SK-N-SH (cell line): Measurements from ENCODE around the gene KRTAP2-4. TPM values are rescaled to one million over a fixed set of nuclear protein-coding genes. Genes with fewer than 3 reads are reported as not detected.
"Not testable (repeated sequence)": the region's sequence is repeated elsewhere in the genome, so short reads cannot be mapped to it uniquely, and the experiment has no call there.

Experiments used
- CTCF ChIA-PET: fragments of 300-600, 350-600 bp; formaldehyde crosslinking; extraction: SDS; loops from one replicate; lab custom pipeline; 2021; lab: Yijun Ruan, JAX
- POLR2A ChIA-PET: fragments of 350-600 bp; sonication (Branson Sonifier 250); formaldehyde crosslinking; extraction: SDS; loops from one replicate; lab custom pipeline; 2020; ENCODE audit warnings: antibody characterized with exemption, inconsistent platforms; lab: Yijun Ruan, JAX
- DNase-seq: peaks from one replicate; pipeline ENCODE4 v3.0.0; 2012
- H2AFZ ChIP-seq: fragments of 200-600 bp; sonication (generic); 2 replicates; pipeline ENCODE4 v1.8.1; 2016; ENCODE audit warnings: antibody characterized with exemption, mild to moderate bottlenecking, low read depth
- H3F3A ChIP-seq: fragments of 200-600 bp; sonication (generic); replicated peaks from 2 replicates; pipeline ENCODE3; 2016; ENCODE audit warnings: antibody characterized with exemption, mild to moderate bottlenecking; ENCODE audit not compliant: insufficient read depth
- H3K27ac ChIP-seq, 2 experiments: fragments of 200-500 bp in 1 of 2; fragments of 200-600 bp in 1 of 2; sonication (Bioruptor generic) in 1 of 2; sonication (generic), shearing (Covaris generic) in 1 of 2; 2 replicates each; pipeline versions ENCODE4 v1.5.1 to v1.6.1; 2014 to 2016; ENCODE audit warnings: low read depth in 2 of 2, inconsistent platforms in 1 of 2, low read length in 1 of 2, mild to moderate bottlenecking in 1 of 2, mixed read lengths in 1 of 2
- H3K27me3 ChIP-seq: fragments of 200-600 bp; sonication (generic), shearing (Covaris generic); 2 replicates; pipeline ENCODE4 v1.6.1; 2016; ENCODE audit warnings: mixed run types; ENCODE audit not compliant: insufficient read depth
- H3K36me3 ChIP-seq, 2 experiments: fragments of 200-500 bp in 1 of 2; fragments of 200-600 bp in 1 of 2; sonication (Bioruptor generic) in 1 of 2; sonication (generic) in 1 of 2; replicated peaks in 1 of 2; 2 replicates each; pipeline versions ENCODE3 to v1.5.1; 2014 to 2016; ENCODE audit warnings: low read length in 1 of 2, mild to moderate bottlenecking in 1 of 2; ENCODE audit not compliant: insufficient read depth in 2 of 2, control insufficient read depth in 1 of 2
- H3K4me1 ChIP-seq, 2 experiments: fragments of 200-500 bp in 1 of 2; fragments of 200-600 bp in 1 of 2; sonication (Bioruptor generic) in 1 of 2; sonication (generic), shearing (Covaris generic) in 1 of 2; 2 replicates each; pipeline versions ENCODE4 v1.5.1 to v1.6.1; 2014 to 2016; ENCODE audit warnings: low read depth in 1 of 2, low read length in 1 of 2, mixed run types in 1 of 2; ENCODE audit not compliant: insufficient read depth in 2 of 2, control insufficient read depth in 1 of 2
- H3K4me2 ChIP-seq: fragments of 200-600 bp; sonication (generic), shearing (Covaris generic); 2 replicates; pipeline ENCODE4 v1.6.1; 2017; ENCODE audit warnings: mixed run types
- H3K4me3 ChIP-seq, 2 experiments: fragments of 200-500 bp in 1 of 2; fragments of 200-600 bp in 1 of 2; sonication (Bioruptor generic) in 1 of 2; sonication (generic), shearing (Covaris generic) in 1 of 2; 2 replicates each; pipeline versions ENCODE4 v1.5.1 to v1.8.1; 2014 to 2016; ENCODE audit warnings: low read depth in 2 of 2, inconsistent platforms in 1 of 2, low read length in 1 of 2, mild to moderate bottlenecking in 1 of 2, mixed read lengths in 1 of 2, moderate library complexity in 1 of 2
- H3K79me2 ChIP-seq: fragments of 200-600 bp; sonication (generic); 2 replicates; pipeline ENCODE4 v1.8.1; 2017; ENCODE audit warnings: mild to moderate bottlenecking; ENCODE audit not compliant: insufficient read depth
- H3K9ac ChIP-seq: fragments of 200-600 bp; sonication (generic); 2 replicates; pipeline ENCODE4 v1.6.1; 2017; ENCODE audit warnings: mixed run types
- H3K9me2 ChIP-seq: fragments of 200-600 bp; sonication (generic); 2 replicates; pipeline ENCODE4 v1.6.1; 2017; ENCODE audit warnings: mixed run types
- H3K9me3 ChIP-seq: fragments of 200-600 bp; sonication (generic); 2 replicates; pipeline ENCODE4 v1.6.1; 2017; ENCODE audit warnings: mixed run types, mild to moderate bottlenecking, moderate library complexity
- H4K20me1 ChIP-seq: fragments of 200-600 bp; sonication (generic); 2 replicates; pipeline ENCODE4 v1.6.1; 2017; ENCODE audit warnings: mild to moderate bottlenecking, mixed run types; ENCODE audit not compliant: insufficient read depth
- EP300 ChIP-seq, 2 experiments: IDR thresholded peaks; 2 replicates each; pipeline versions ENCODE4 v1.4.0 to v1.6.1; 2012; ENCODE audit warnings: borderline replicate concordance in 1 of 2, low read depth in 1 of 2, low read length in 1 of 2
- EZH2phosphoT487 ChIP-seq: fragments of 200-600 bp; sonication (generic); IDR thresholded peaks from 2 replicates; pipeline ENCODE4 v1.6.1; 2017; ENCODE audit warnings: low read depth, mixed run types, mild to moderate bottlenecking, antibody characterized with exemption, moderate library complexity, borderline replicate concordance
- FOSL2 ChIP-seq: IDR thresholded peaks from 2 replicates; pipeline ENCODE4 v1.4.0; 2012; ENCODE audit warnings: low read depth, mild to moderate bottlenecking, moderate library complexity, borderline replicate concordance
- FOXJ3 ChIP-seq: sonication (generic); formaldehyde crosslinking; IDR thresholded peaks from 2 replicates; pipeline ENCODE4 v1.5.1; 2020; ENCODE audit warnings: mild to moderate bottlenecking, missing genetic modification reagents
- FOXM1 ChIP-seq: IDR thresholded peaks from 2 replicates; pipeline ENCODE4 v1.4.0; 2012; ENCODE audit warnings: low read depth, mild to moderate bottlenecking
- MXI1 ChIP-seq: IDR thresholded peaks from 2 replicates; pipeline ENCODE4 v1.6.1; 2012; ENCODE audit warnings: mild to moderate bottlenecking, low read depth, low read length, improper control_type of control experiment
- RCOR1 ChIP-seq: fragments of 150-350 bp; IDR thresholded peaks from 2 replicates; pipeline ENCODE4 v1.6.1; 2017; ENCODE audit warnings: antibody characterized with exemption, low read length
- TEAD4 ChIP-seq: IDR thresholded peaks from 2 replicates; pipeline ENCODE4 v1.4.0; 2012; ENCODE audit warnings: mild to moderate bottlenecking, borderline replicate concordance; ENCODE audit not compliant: insufficient read depth
- ZBTB33 ChIP-seq: IDR thresholded peaks from 2 replicates; pipeline ENCODE4 v1.4.0; 2012; ENCODE audit warnings: low read depth, borderline replicate concordance
- WGBS: methylation state at CpG from one replicate; pipeline ENCODE4 v1.1.6; 2017; ENCODE audit warnings: low lambda C conversion rate; 5-methylcytosine and 5-hydroxymethylcytosine counted together
- polyA plus RNA-seq, 3 experiments: library from polyadenylated mRNA; depleted of rRNA; stranded (reverse); fragments of >200 nt; gene quantifications; 2 replicates each; pipeline ENCODE4 v1.2.3, GENCODE V29; 2012
- TF ChIP-seq, protein P1 (sequence below): fragments of 150-350 bp; IDR thresholded peaks from 2 replicates; pipeline ENCODE4 v1.6.1; 2016; ENCODE audit warnings: mild to moderate bottlenecking, low read depth, low read length

The KRTAP2-4 gene
- polyA plus RNA-seq, 1 of the 3 experiments (the other 2 are of a cell fraction) = not detected

DNA sequence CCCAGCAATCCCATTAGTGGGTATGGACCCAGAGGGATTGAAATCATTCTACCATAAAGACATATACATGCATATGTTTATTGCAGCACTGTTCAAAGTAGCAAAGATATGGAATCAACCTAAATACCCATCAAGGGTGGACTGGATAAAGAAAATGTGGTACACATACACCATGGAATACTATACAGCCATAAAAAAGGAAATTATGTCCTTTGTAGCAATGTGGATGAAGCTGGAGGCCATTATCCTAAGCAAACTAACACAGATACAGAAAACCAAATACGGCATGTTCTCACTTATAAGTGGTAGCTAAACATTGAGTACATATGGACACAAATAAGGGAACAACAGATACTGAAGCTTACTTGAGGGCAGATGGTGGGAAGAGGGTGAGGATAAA is 8.1 kb downstream of the KRTAP2-4 start:
- WGBS = 46% methylated on average over 1 of the region's 1 CpG
- POLR2A ChIA-PET = no interaction called here
- H3K27ac ChIP-seq = no peak overlapping the region

DNA sequence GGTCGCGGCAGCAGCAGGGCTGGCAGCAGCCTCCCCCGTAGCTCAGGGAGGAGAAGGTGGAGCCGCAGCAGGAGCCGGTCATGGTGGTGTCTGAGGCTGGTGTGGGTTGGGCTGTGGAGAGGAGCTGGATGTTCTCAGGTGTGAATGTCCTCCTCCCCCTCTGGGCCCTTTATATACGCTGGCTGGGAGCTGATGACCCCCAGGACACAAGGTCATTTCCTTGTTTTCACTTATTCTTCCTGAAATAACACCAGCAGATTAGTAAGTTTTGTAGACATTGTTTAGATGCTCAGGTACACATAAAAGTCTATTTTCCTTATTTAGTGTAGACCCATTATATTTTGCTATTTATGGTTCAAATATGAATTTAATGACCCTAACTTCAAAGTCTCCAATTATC is 10.5 kb downstream of the KRTAP2-4 start, which contains the start of gene KRTAP2-2:
Gene KRTAP2-2, minus strand, starts transcription at position 101 of the 400 bp plus-strand sequence. Its CDS starts 19 bp downstream, at position 82.
- H4K20me1 ChIP-seq, H3K4me3 ChIP-seq, H3K4me2 ChIP-seq, POLR2A ChIA-PET, H3K9me3 ChIP-seq, DNase-seq, H3K27me3 ChIP-seq, H3K27ac ChIP-seq, H3K9ac ChIP-seq, H3K79me2 ChIP-seq, H3K9me2 ChIP-seq, H3K36me3 ChIP-seq, H2AFZ ChIP-seq, H3K4me1 ChIP-seq, CTCF ChIA-PET: not testable (repeated sequence)
- peaks cover 16% of the 10 kb centered on the region for H3F3A ChIP-seq
- WGBS = 25% methylated on average over 1 of the region's 6 CpGs

More for the DNA sequence above, 8.1 kb downstream of the KRTAP2-4 start:
- TF ChIP-seq MXI1 = no peak
- no peak for TF ChIP-seq TEAD4
- TF ChIP-seq FOXJ3 = no peak
- TF ChIP-seq EZH2phosphoT487 = no peak
- TF ChIP-seq ZBTB33 = no peak
- no peak for TF ChIP-seq EP300 (IDR thresholded peaks at IDR 0.05; ENCODE audit: borderline replicate concordance in 1 of 2, low read depth in 1 of 2, low read length in 1 of 2)
- TF ChIP-seq FOXM1 = no peak
- no peak for TF ChIP-seq FOSL2
- TF ChIP-seq RCOR1 = no peak
- TF ChIP-seq, protein P1, sequence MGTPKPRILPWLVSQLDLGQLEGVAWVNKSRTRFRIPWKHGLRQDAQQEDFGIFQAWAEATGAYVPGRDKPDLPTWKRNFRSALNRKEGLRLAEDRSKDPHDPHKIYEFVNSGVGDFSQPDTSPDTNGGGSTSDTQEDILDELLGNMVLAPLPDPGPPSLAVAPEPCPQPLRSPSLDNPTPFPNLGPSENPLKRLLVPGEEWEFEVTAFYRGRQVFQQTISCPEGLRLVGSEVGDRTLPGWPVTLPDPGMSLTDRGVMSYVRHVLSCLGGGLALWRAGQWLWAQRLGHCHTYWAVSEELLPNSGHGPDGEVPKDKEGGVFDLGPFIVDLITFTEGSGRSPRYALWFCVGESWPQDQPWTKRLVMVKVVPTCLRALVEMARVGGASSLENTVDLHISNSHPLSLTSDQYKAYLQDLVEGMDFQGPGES = no peak
- Histone ChIP-seq H3K4me2 (no peak overlapping the region), H4K20me1 (no peaks in the 10 kb centered on the region), H3K36me3 (peaks cover 0 to 4% of the 10 kb centered on the region in 2 experiments), H3K4me3 (no peak overlapping the region), H3K9ac (no peak overlapping the region), H3K4me1 (peaks cover 0 to 16% of the 10 kb centered on the region in 2 experiments; a peak in 2 of 4 replicates), H3K79me2 (no peaks in the 10 kb centered on the region), H3F3A (peaks cover 30% of the 10 kb centered on the region), H3K9me2 (no peaks in the 10 kb centered on the region), H3K27me3 (no peaks in the 10 kb centered on the region), H2AFZ (no peak overlapping the region), H3K9me3 (no peaks in the 10 kb centered on the region)
- no peak for DNase-seq
- CTCF ChIA-PET = interaction anchor here (1.4 to 1.5 kb wide), 2 partner anchors 22 to 591 kb away, joined by 3 to 4 read pairs; no protein-coding TSS in a partner anchor

- H2AFZ ChIP-seq, H3K4me1 ChIP-seq, H3K27me3 ChIP-seq, H3K9me2 ChIP-seq, H3K9ac ChIP-seq, H3K27ac ChIP-seq, H3K4me2 ChIP-seq, DNase-seq, H3K4me3 ChIP-seq, POLR2A ChIA-PET, H4K20me1 ChIP-seq, H3K79me2 ChIP-seq, H3K36me3 ChIP-seq, H3K9me3 ChIP-seq: not testable (repeated sequence)
- CTCF ChIA-PET = interaction anchor here (0.7 kb wide), 1 partner anchor 49 kb away, joined by 3 read pairs; no protein-coding TSS in a partner anchor
- 46% methylated on average over 7 of the region's 9 CpGs for WGBS
- H3F3A ChIP-seq = peaks cover 14% of the 10 kb centered on the region
Observed at GRCh38 chr17:41054556-41054955, 11.1 kb downstream of the KRTAP2-4 start.
